IMR-90 (cell line): ENCODE results near the gene SPTBN5. TPM values are rescaled to one million over a fixed set of nuclear protein-coding genes. Genes with fewer than 3 reads are reported as not detected.

Experiments used
- ATAC-seq: fragments of 200-7000 bp; cut with Tn5 transposase; 2 replicates; pipeline ENCODE4 v1.9.1; 2020; ENCODE audit warnings: low read depth, mild to moderate bottlenecking, moderate library complexity
- BruUV-seq: library from RNA; stranded (reverse); fragments of 400-500 nt; replicated peaks from 2 replicates; lab custom pipeline; 2021; lab: Mats Ljungman, UMichigan
- CTCF ChIA-PET: fragments of 300-600 bp; formaldehyde crosslinking; extraction: SDS; loops from one replicate; lab custom pipeline; 2021; ENCODE audit warnings: antibody characterized with exemption; lab: Yijun Ruan, JAX
- POLR2A ChIA-PET: fragments of 300-600 bp; sonication (Branson Sonifier 250); formaldehyde crosslinking; loops from one replicate; lab custom pipeline; 2022; ENCODE audit warnings: antibody characterized with exemption; ENCODE audit not compliant: unreplicated experiment; lab: Charles Lee
- DNase-seq: peaks from one replicate; pipeline ENCODE4 v3.0.0; 2013
- H2AFZ ChIP-seq: replicated peaks from 2 replicates; pipeline ENCODE3; 2013; ENCODE audit warnings: low read length, mild to moderate bottlenecking; ENCODE audit not compliant: poor library complexity
- H2AK5ac ChIP-seq: 2 replicates; pipeline ENCODE4 v1.6.1; 2013; ENCODE audit warnings: low read depth, low read length, inconsistent platforms
- H2AK9ac ChIP-seq: replicated peaks from 2 replicates; pipeline ENCODE3; 2013; ENCODE audit warnings: mild to moderate bottlenecking, low read depth, low read length, moderate library complexity; ENCODE audit not compliant: poor library complexity
- H2BK120ac ChIP-seq: 2 replicates; pipeline ENCODE4 v1.6.1; 2013; ENCODE audit warnings: low read depth, low read length, inconsistent platforms
- H2BK15ac ChIP-seq: 3 replicates; pipeline ENCODE4 v1.6.1; 2013; ENCODE audit warnings: low read depth, low read length, inconsistent platforms
- H2BK20ac ChIP-seq: 2 replicates; pipeline ENCODE4 v1.6.1; 2013; ENCODE audit warnings: low read depth, mild to moderate bottlenecking, inconsistent platforms, low read length, moderate library complexity
- H2BK5ac ChIP-seq: 2 replicates; pipeline ENCODE4 v1.6.1; 2013; ENCODE audit warnings: mild to moderate bottlenecking, low read depth, low read length, inconsistent platforms; ENCODE audit not compliant: poor library complexity, severe bottlenecking
- H3K14ac ChIP-seq: replicated peaks from 2 replicates; pipeline ENCODE4 v1.6.1; 2013; ENCODE audit warnings: low read depth, low read length, inconsistent platforms
- H3K18ac ChIP-seq: 2 replicates; pipeline ENCODE4 v1.6.1; 2013; ENCODE audit warnings: low read depth, low read length, control low read depth
- H3K23ac ChIP-seq: 2 replicates; pipeline ENCODE4 v1.6.1; 2013; ENCODE audit warnings: low read depth, low read length, inconsistent platforms
- H3K27ac ChIP-seq: 2 replicates; pipeline ENCODE4 v1.5.1; 2013; ENCODE audit warnings: mild to moderate bottlenecking, control low read depth, low read length; ENCODE audit not compliant: insufficient read depth
- H3K27me3 ChIP-seq: 2 replicates; pipeline ENCODE4 v1.6.1; 2013; ENCODE audit warnings: low read length; ENCODE audit not compliant: control insufficient read depth, insufficient read depth
- H3K36me3 ChIP-seq: 2 replicates; pipeline ENCODE4 v1.6.1; 2013; ENCODE audit warnings: low read length, mixed read lengths; ENCODE audit not compliant: control insufficient read depth, insufficient read depth
- H3K4ac ChIP-seq: 2 replicates; pipeline ENCODE4 v1.6.1; 2013; ENCODE audit warnings: low read depth, low read length, inconsistent platforms
- H3K4me1 ChIP-seq: 2 replicates; pipeline ENCODE4 v1.6.1; 2013; ENCODE audit warnings: low read length, mixed read lengths; ENCODE audit not compliant: control insufficient read depth, insufficient read depth
- H3K4me2 ChIP-seq: 2 replicates; pipeline ENCODE4 v1.6.1; 2013; ENCODE audit warnings: low read depth, mild to moderate bottlenecking, control low read depth, low read length, moderate library complexity
- H3K4me3 ChIP-seq: 2 replicates; pipeline ENCODE4 v1.5.1; 2013; ENCODE audit warnings: low read depth, mild to moderate bottlenecking, control low read depth, low read length, moderate library complexity; ENCODE audit not compliant: insufficient read depth
- H3K56ac ChIP-seq: 2 replicates; pipeline ENCODE4 v1.6.1; 2013; ENCODE audit warnings: low read length, inconsistent platforms; ENCODE audit not compliant: insufficient read depth; ENCODE audit errors: extremely low read depth
- H3K79me1 ChIP-seq, 2 experiments: 2 replicates each; pipeline ENCODE4 v1.6.1; 2013; ENCODE audit warnings: low read length in 2 of 2, inconsistent platforms in 1 of 2, low read depth in 1 of 2
- H3K9ac ChIP-seq: 2 replicates; pipeline ENCODE4 v1.6.1; 2013; ENCODE audit warnings: low read depth, low read length, control low read depth
- H3K9me1 ChIP-seq: 2 replicates; pipeline ENCODE4 v1.6.1; 2013; ENCODE audit warnings: low read length, inconsistent platforms; ENCODE audit not compliant: insufficient read depth
- H3K9me3 ChIP-seq: 2 replicates; pipeline ENCODE4 v1.6.1; 2013; ENCODE audit warnings: low read length; ENCODE audit not compliant: control insufficient read depth, insufficient read depth
- H4K20me1 ChIP-seq: 2 replicates; pipeline ENCODE4 v1.6.1; 2013; ENCODE audit warnings: low read length, inconsistent platforms; ENCODE audit not compliant: insufficient read depth
- H4K5ac ChIP-seq: 2 replicates; pipeline ENCODE4 v1.6.1; 2013; ENCODE audit warnings: mild to moderate bottlenecking, low read depth, low read length, control low read depth
- H4K8ac ChIP-seq, 2 experiments: 2 replicates each; pipeline ENCODE4 v1.6.1; 2013; ENCODE audit warnings: low read depth in 2 of 2, low read length in 2 of 2, control low read depth in 1 of 2, inconsistent platforms in 1 of 2
- H4K91ac ChIP-seq: 2 replicates; pipeline ENCODE4 v1.6.1; 2013; ENCODE audit warnings: low read depth, low read length, inconsistent platforms; ENCODE audit not compliant: insufficient read depth
- BHLHE40 ChIP-seq: fragments of 150-350 bp; IDR thresholded peaks from 2 replicates; pipeline ENCODE4 v1.6.1; 2016; ENCODE audit warnings: mild to moderate bottlenecking, low read depth, low read length
- CEBPB ChIP-seq: IDR thresholded peaks from 2 replicates; pipeline ENCODE4 v1.6.1; 2012; ENCODE audit warnings: low read depth, low read length, improper control_type of control experiment
- CTCF ChIP-seq: conservative IDR thresholded peaks from 2 replicates; pipeline ENCODE4 v1.5.1; 2012; ENCODE audit warnings: mild to moderate bottlenecking, low read depth, low read length, improper control_type of control experiment
- ELK1 ChIP-seq: fragments of 150-350 bp; IDR thresholded peaks from 2 replicates; pipeline ENCODE4 v1.6.1; 2016; ENCODE audit warnings: low read depth, mild to moderate bottlenecking, low read length, moderate library complexity, borderline replicate concordance
- FOS ChIP-seq: fragments of 150-350 bp; IDR thresholded peaks from 2 replicates; pipeline ENCODE4 v1.6.1; 2016; ENCODE audit warnings: low read depth, low read length
- MAFK ChIP-seq: IDR thresholded peaks from 2 replicates; pipeline ENCODE4 v1.6.1; 2012; ENCODE audit warnings: low read depth, low read length, improper control_type of control experiment
- MAZ ChIP-seq: IDR thresholded peaks from 2 replicates; pipeline ENCODE4 v1.6.1; 2012; ENCODE audit warnings: low read depth, mild to moderate bottlenecking, low read length, improper control_type of control experiment, moderate library complexity, borderline replicate concordance
- MXI1 ChIP-seq: IDR thresholded peaks from 2 replicates; pipeline ENCODE4 v1.6.1; 2012; ENCODE audit warnings: low read depth, mild to moderate bottlenecking, low read length, moderate library complexity, borderline replicate concordance
- NFE2L2 ChIP-seq: fragments of 150-350 bp; IDR thresholded peaks from 2 replicates; pipeline ENCODE4 v1.6.1; 2016; ENCODE audit warnings: low read depth, mild to moderate bottlenecking, low read length
- POLR2A ChIP-seq: IDR thresholded peaks from 2 replicates; pipeline ENCODE4 v1.6.1; 2012; ENCODE audit warnings: mild to moderate bottlenecking, low read depth, low read length
- RFX5 ChIP-seq: IDR thresholded peaks from 2 replicates; pipeline ENCODE4 v1.8.0; 2012; ENCODE audit warnings: low read depth, mild to moderate bottlenecking, low read length, moderate library complexity
- USF2 ChIP-seq: fragments of 150-350 bp; IDR thresholded peaks from 2 replicates; pipeline ENCODE4 v1.6.1; 2017; ENCODE audit warnings: mild to moderate bottlenecking, antibody characterized with exemption, low read length, low read depth
- WGBS, 2 experiments: methylation state at CpG; one replicate each; pipeline versions ENCODE4 v1.1.5 to v1.1.7; 2013; ENCODE audit warnings: missing lambda C conversion rate in 2 of 2; ENCODE audit not compliant: insufficient read length in 1 of 2; ENCODE audit errors: extremely low coverage in 2 of 2; 5-methylcytosine and 5-hydroxymethylcytosine counted together
- dilution Hi-C: fragments of 300-500 bp; cut with HindIII; formaldehyde crosslinking; loops from one replicate; pipeline ENCODE4 v1.14.3; 2018; ENCODE audit warnings: low sequenced_read_pairs; ENCODE audit not compliant: unreplicated experiment
- in situ Hi-C: fragments of 300-500 bp; cut with MboI; formaldehyde crosslinking; loops from 3 replicates; pipeline ENCODE4 v1.14.3; 2019; ENCODE audit warnings: low sequenced_read_pairs, inconsistent platforms, mixed read lengths
- intact Hi-C: fragments of 100-400 bp; cut with micrococcal nuclease; formaldehyde crosslinking; loops from 2 replicates; pipeline ENCODE4 v1.10.0; 2022
- polyA plus RNA-seq, 3 experiments: library from polyadenylated mRNA; depleted of rRNA; stranded (reverse); fragments of >200 nt; gene quantifications; 2 replicates each; pipeline ENCODE4 v1.2.3, GENCODE V29; 2012; ENCODE audit warnings: low replicate concordance in 1 of 3
- total RNA-seq: library from RNA; depleted of rRNA; stranded (reverse); fragments of >200 nt; gene quantifications from 2 replicates; pipeline ENCODE4 v1.2.3, GENCODE V29; 2012

SPTBN5 gene
- total and polyA plus RNA-seq, 2 of the 4 experiments (the other 2 are of a cell fraction): under 0.01 to 0.38 TPM

- ChIA-PET POLR2A (no interaction called here), CTCF (no interaction called here)
- DNase-seq (no peak), ATAC-seq (no peak)
- Histone ChIP-seq H2AFZ (no peak overlapping the region), H2AK9ac (no peak overlapping the region), H2BK15ac (no peak overlapping the region), H2BK5ac (no peak overlapping the region), H3K36me3 (no peaks in the 10 kb centered on the region), H2BK20ac (no peak overlapping the region), H2AK5ac (no peak overlapping the region), H3K9me3 (no peaks in the 10 kb centered on the region), H3K4me3 (no peak overlapping the region), H3K27me3 (peaks cover 4% of the 10 kb centered on the region; the same call in 1 of the 2 replicates), H3K79me1 (no peaks in the 10 kb centered on the region), H3K4me1 (no peaks in the 10 kb centered on the region), H4K91ac (no peak overlapping the region), H3K27ac (no peak overlapping the region), H4K8ac (no peak overlapping the region), H3K4me2 (no peak overlapping the region), H3K56ac (no peak overlapping the region), H3K18ac (no peak overlapping the region), H3K4ac (no peak overlapping the region), H3K9ac (no peak overlapping the region), H4K5ac (no peak overlapping the region), H4K20me1 (no peaks in the 10 kb centered on the region), H2BK120ac (no peak overlapping the region), H3K14ac (no peak overlapping the region), H3K9me1 (peaks cover 2% of the 10 kb centered on the region; the same call in 1 of the 2 replicates), H3K23ac (no peak overlapping the region)
- no TSS peak for BruUV-seq
- intact Hi-C loops: no loop called here
- dilution Hi-C loops: no loop called here
- 65% methylated on average over 5 of the region's 7 CpGs; no CpG with 5 or more reads in 1 of the 2 experiments for WGBS, 2 experiments
- in situ Hi-C loops: no loop called here
- TF ChIP-seq FOS (no peak), MXI1 (no peak), CEBPB (no peak), MAFK (no peak), ELK1 (no peak), BHLHE40 (no peak), NFE2L2 (no peak), CTCF (no peak), MAZ (no peak), RFX5 (no peak), USF2 (no peak), POLR2A (no peak)
These were observed 5.1 kb downstream of the SPTBN5 start for GRCh38 chr15:41888662-41889253.
